Smooth muscle cell (in vitro differentiated cells): ENCODE results near the gene PLEKHG1. TPM values are rescaled to one million over a fixed set of nuclear protein-coding genes. Genes with fewer than 3 reads are reported as not detected.

ENCODE experiments used
- DNase-seq: peaks from one replicate; lab custom pipeline; 2025; ENCODE audit not compliant: unreplicated experiment; lab: John Stamatoyannopoulos, UW
- H2AFZ ChIP-seq: fragments of 200-600 bp; sonication (generic); 2 replicates; pipeline ENCODE4 v1.6.0; 2016; ENCODE audit warnings: antibody characterized with exemption, low read depth, mild to moderate bottlenecking
- H3F3A ChIP-seq: fragments of 200-600 bp; sonication (generic); 2 replicates; pipeline ENCODE4 v1.6.0; 2017; ENCODE audit warnings: antibody characterized with exemption, low read depth
- H3K27ac ChIP-seq: fragments of 200-600 bp; sonication (generic); 2 replicates; pipeline ENCODE4 v1.5.1; 2016; ENCODE audit warnings: low read depth, mild to moderate bottlenecking
- H3K27me3 ChIP-seq: fragments of 200-600 bp; sonication (generic); 2 replicates; pipeline ENCODE4 v1.6.1; 2016; ENCODE audit warnings: low read depth, mild to moderate bottlenecking
- H3K36me3 ChIP-seq: fragments of 200-600 bp; sonication (generic); 2 replicates; pipeline ENCODE4 v1.5.1; 2016; ENCODE audit warnings: low read depth
- H3K4me1 ChIP-seq: fragments of 200-600 bp; sonication (generic); 2 replicates; pipeline ENCODE4 v1.5.1; 2016; ENCODE audit warnings: low read depth
- H3K4me2 ChIP-seq: fragments of 200-600 bp; sonication (generic); 2 replicates; pipeline ENCODE4 v1.6.0; 2016; ENCODE audit warnings: mild to moderate bottlenecking
- H3K4me3 ChIP-seq: fragments of 200-600 bp; sonication (generic); 2 replicates; pipeline ENCODE4 v1.5.1; 2016; ENCODE audit warnings: mild to moderate bottlenecking
- H3K79me2 ChIP-seq: fragments of 200-600 bp; sonication (generic); 2 replicates; pipeline ENCODE4 v1.6.0; 2016; ENCODE audit warnings: low read depth, mild to moderate bottlenecking
- H3K9ac ChIP-seq: fragments of 200-600 bp; sonication (generic); 2 replicates; pipeline ENCODE4 v1.6.0; 2016; ENCODE audit warnings: low read depth
- H3K9me3 ChIP-seq: fragments of 200-600 bp; sonication (generic); replicated peaks from 2 replicates; pipeline ENCODE4 v1.5.1; 2016; ENCODE audit warnings: low read depth
- H4K20me1 ChIP-seq: fragments of 200-600 bp; sonication (generic); 2 replicates; pipeline ENCODE4 v1.6.0; 2016; ENCODE audit warnings: low read depth
- WGBS: methylation state at CpG from one replicate; pipeline ENCODE4 v1.1.7; 2016; ENCODE audit warnings: low lambda C conversion rate; 5-methylcytosine and 5-hydroxymethylcytosine counted together
- polyA plus RNA-seq: library from polyadenylated mRNA; unstranded; fragments of >200 nt; fragmentation: Nextera tagmentation; extraction: Ambion mirVana; gene quantifications from 2 replicates; pipeline ENCODE4 v1.2.1, GENCODE V29; 2016
- total RNA-seq: library from RNA; depleted of rRNA; stranded (reverse); fragments of >200 nt; gene quantifications from 2 replicates; pipeline ENCODE4 v1.2.3, GENCODE V29; 2014
- TF ChIP-seq, protein P1 (sequence below): fragments of 200-600 bp; sonication (generic); IDR thresholded peaks from 2 replicates; pipeline ENCODE4 v1.5.1; 2017; ENCODE audit warnings: borderline replicate concordance, mild to moderate bottlenecking, antibody characterized with exemption; ENCODE audit not compliant: insufficient read depth, poor library complexity, severe bottlenecking

PLEKHG1 gene
- total and polyA plus RNA-seq, 2 experiments from 2014 or later, result 1.5 to 13.5 TPM

DNA sequence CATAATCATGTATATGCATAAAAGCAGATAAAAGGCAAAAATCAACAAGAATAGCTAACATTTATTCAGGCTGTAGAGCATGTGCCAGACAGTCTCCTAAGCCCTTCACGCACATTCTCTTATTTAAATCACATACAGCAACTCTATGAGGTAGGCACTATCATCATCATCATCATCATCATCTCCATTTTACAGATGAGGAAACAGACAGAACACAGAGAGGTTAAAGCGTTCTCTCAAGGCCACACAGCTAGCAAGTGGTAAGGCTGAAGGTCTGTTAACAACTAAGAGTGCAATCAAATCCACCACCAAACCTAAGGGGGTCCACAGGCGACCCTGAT lies 857 bp upstream of the PLEKHG1 start:
- Histone ChIP-seq H2AFZ (no peak overlapping the region), H3K36me3 (no peaks in the 10 kb centered on the region), H3K79me2 (no peaks in the 10 kb centered on the region), H3K27ac (no peak overlapping the region), H3K9ac (no peak overlapping the region), H3K4me1 (peaks cover 5% of the 10 kb centered on the region), H3K27me3 (peaks cover 82% of the 10 kb centered on the region), H3K9me3 (no peaks in the 10 kb centered on the region), H3F3A (no peaks in the 10 kb centered on the region), H4K20me1 (peaks cover 15% of the 10 kb centered on the region), H3K4me2 (no peak overlapping the region), H3K4me3 (peak overlapping the region; percentile 75)
- TF ChIP-seq, protein P1, sequence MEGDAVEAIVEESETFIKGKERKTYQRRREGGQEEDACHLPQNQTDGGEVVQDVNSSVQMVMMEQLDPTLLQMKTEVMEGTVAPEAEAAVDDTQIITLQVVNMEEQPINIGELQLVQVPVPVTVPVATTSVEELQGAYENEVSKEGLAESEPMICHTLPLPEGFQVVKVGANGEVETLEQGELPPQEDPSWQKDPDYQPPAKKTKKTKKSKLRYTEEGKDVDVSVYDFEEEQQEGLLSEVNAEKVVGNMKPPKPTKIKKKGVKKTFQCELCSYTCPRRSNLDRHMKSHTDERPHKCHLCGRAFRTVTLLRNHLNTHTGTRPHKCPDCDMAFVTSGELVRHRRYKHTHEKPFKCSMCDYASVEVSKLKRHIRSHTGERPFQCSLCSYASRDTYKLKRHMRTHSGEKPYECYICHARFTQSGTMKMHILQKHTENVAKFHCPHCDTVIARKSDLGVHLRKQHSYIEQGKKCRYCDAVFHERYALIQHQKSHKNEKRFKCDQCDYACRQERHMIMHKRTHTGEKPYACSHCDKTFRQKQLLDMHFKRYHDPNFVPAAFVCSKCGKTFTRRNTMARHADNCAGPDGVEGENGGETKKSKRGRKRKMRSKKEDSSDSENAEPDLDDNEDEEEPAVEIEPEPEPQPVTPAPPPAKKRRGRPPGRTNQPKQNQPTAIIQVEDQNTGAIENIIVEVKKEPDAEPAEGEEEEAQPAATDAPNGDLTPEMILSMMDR, result no peak
- DNase-seq, result no peak
- WGBS, result 90% methylated on average over 3 of the region's 3 CpGs

DNA sequence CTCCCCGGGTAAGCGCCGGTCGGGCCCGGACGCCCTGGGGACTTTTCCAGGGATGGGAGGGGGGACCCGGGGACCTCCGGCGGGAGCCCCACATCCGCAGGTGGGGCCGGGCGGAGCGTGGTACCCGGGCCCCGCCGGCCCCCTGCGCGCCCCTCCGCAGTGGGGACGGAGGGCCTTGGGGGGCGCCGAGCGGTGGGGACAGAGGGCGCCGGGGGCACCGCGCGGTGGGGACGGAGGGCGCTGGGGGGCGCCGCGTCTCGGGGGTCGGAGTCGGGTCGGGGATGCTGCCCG lies 270 bp downstream of the PLEKHG1 start:
- Histone ChIP-seq H3K27me3 (peaks cover 81% of the 10 kb centered on the region), H3K27ac (no peak overlapping the region), H3K79me2 (no peaks in the 10 kb centered on the region), H3K4me2 (peak overlapping the region; percentile 98), H3K9ac (no peak overlapping the region), H4K20me1 (peaks cover 15% of the 10 kb centered on the region), H3K36me3 (no peaks in the 10 kb centered on the region), H3K4me1 (peaks cover 5% of the 10 kb centered on the region), H3K9me3 (no peaks in the 10 kb centered on the region), H3K4me3 (peak overlapping the region; percentile 75), H2AFZ (peak overlapping the region; percentile 99), H3F3A (no peaks in the 10 kb centered on the region)
- DNase-seq, result no peak
- TF ChIP-seq, protein P1, result no peak
- no CpG with 5 or more reads among the region's 38 CpGs for WGBS

DNA sequence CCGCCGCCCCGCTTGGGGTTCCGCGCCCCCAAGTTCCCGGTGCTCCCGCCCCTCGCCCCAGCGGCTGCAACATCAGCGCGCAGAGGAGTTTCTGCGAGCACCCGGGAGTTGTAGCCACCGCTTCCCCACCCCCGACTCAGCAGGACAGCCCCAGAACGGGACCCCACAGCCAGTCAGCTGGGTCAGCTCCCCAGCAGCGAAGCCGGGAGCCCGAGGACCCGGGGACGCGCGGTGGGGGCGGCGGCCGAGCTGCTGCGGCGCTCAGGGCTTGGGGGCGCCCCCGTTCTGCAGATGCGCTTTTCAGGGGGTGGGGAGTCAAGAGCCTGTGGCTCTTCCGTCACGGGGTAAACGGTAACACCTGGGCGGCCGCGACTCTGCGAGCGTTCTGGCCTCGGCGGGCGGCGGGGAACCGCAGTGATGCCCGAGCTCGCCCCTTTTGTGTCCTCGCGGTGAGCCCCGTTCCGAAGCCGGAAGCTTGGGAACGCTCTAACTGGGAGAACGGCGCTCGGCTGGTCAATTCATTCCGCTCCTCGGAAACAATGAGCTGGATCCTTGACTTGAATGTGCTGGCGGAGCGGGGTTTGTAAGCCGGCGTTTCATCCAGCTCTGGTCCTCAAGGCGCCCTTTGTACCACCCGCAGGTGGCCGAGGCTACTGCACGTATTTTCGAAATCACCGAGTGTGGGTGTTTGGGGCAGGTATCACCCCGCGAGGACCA lies 774 bp downstream of the PLEKHG1 start:
- Histone ChIP-seq H2AFZ (peak overlapping the region; percentile 99), H3K4me2 (peak overlapping the region; percentile 98), H3F3A (no peaks in the 10 kb centered on the region), H3K4me3 (peak overlapping the region; percentile 75), H3K9me3 (no peaks in the 10 kb centered on the region), H3K4me1 (peaks cover 5% of the 10 kb centered on the region), H3K36me3 (no peaks in the 10 kb centered on the region), H3K9ac (peak overlapping the region; percentile 34), H3K27me3 (peaks cover 76% of the 10 kb centered on the region), H3K27ac (no peak overlapping the region), H3K79me2 (no peaks in the 10 kb centered on the region), H4K20me1 (peaks cover 15% of the 10 kb centered on the region)
- DNase-seq, result peak; percentile 9
- WGBS, result 2% methylated on average over 49 of the region's 69 CpGs
- TF ChIP-seq, protein P1, result peak; percentile 41

DNA sequence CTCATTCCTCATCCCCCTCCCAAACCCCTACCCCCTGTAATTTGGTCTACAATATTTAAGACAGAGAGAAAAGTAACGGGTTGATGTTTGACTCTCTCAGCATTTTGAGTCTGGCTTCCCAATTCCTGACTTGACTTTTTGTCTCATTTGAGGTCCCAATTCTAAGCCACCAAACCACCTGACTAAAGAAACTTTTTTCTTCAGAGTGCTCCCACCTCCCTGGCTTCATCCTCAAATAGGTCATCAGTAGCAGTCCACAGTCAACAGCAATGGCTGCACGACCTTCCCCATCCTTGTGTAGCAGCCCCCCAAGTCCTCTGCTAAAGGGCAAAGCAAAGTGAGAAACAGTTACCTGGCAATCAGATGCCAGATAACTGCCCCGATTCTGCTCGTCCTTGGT lies 1.8 kb downstream of the PLEKHG1 start:
- Histone ChIP-seq H3K4me1 (peaks cover 5% of the 10 kb centered on the region), H3K27me3 (peaks cover 66% of the 10 kb centered on the region), H3K9me3 (no peaks in the 10 kb centered on the region), H3K79me2 (no peaks in the 10 kb centered on the region), H3F3A (no peaks in the 10 kb centered on the region), H3K36me3 (no peaks in the 10 kb centered on the region), H3K9ac (no peak overlapping the region), H3K4me3 (no peak overlapping the region), H3K4me2 (no peak overlapping the region), H3K27ac (no peak overlapping the region), H4K20me1 (peaks cover 15% of the 10 kb centered on the region), H2AFZ (no peak overlapping the region)
- TF ChIP-seq, protein P1, result no peak
- 82% methylated on average over 4 of the region's 4 CpGs for WGBS
- DNase-seq, result no peak
